Nucleus accumbens (tissue), 56 donors: Measurements from ENCODE around the gene OR11H7.
A peak's percentile ranks its signal among the peaks of the same experiment; 100 is the strongest.
"Not testable (repeated sequence)": the region's sequence is repeated elsewhere in the genome, so short reads cannot be mapped to it uniquely, and the experiment has no call there.

Experiments
- DNase-seq, 56 donors: peaks; one replicate each; lab custom pipeline; 2025; lab: John Stamatoyannopoulos, UW

OR11H7 gene

DNA sequence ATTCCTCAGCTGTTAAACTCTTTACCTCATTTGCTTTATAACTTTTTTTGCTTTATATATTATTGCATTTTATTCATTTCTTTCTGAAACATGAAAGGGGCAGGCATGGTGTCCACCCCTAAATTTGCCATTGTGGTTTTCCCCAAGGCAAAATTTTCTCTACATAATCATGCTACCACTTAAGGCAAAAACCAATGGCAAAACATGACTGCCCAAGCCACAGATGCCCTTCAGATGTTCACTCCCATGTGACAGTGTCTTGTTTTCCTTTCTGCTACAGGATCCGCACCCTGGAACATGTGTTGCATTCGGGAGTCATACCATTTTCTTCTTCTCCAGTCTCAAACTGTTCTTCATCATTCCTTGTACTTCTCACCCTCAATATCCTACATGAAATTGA lies 48.6 kb downstream of the OR11H7 start:
- DNase-seq = no peak

DNA sequence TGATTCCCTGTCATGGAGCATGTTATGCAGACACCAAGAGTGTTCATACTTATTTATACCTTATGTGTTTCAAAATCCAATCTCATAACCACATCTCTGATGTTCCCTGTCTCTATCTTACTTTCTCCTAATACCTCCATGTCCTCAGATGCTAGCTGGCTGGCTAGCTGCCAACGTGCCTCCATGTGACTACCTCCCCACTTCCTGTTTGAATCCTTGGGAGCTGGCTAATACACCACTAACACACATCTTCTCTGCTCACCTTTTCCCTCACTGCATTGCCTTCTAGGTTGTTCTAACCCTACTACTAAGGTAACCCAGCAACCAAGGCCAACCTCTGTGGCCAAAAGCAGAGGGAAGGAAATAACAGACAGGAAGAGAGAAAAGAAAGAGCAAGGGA lies 49.6 kb downstream of the OR11H7 start:
- DNase-seq = peak in 1 of 56 donors; percentile 1

DNA sequence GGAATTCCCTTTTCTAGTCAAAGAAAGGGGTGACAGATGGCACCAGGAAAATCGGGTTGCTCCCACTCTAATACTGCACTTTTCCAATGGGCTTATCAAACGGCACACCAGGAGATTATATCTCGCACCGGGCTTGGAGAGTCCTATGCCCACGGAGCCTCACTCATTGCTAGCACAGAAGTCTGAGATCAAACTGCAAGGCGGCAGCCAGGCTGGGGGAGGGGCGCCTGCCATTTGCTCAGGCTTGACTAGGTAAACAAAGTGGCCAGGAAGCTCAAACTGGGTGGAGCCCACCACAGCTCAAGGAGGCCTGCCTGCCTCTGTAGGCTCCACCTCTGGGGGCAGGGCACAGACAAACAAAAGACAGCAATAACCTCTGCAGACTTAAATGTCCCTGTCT lies 51.5 kb downstream of the OR11H7 start:
- not testable (repeated sequence) for DNase-seq
